Activated CD4-positive, CD25-positive, alpha-beta regulatory T cell treated with anti-CD3 and anti-CD28 coated beads, Interleukin-2, amount 50 U/mL, for 24 hours (primary cell): ENCODE measurements around the gene PCDHGA1.
A peak's percentile ranks its signal among the peaks of the same experiment; 100 is the strongest.
"Not testable (repeated sequence)": the region's sequence is repeated elsewhere in the genome, so short reads cannot be mapped to it uniquely, and the experiment has no call there.

Experiments used
- ATAC-seq, 2 donors: fragments of 150-1000 bp; cut with Tn5 transposase; one replicate each; pipeline ENCODE4 v1.10.0; 2021; ENCODE audit warnings: mild to moderate bottlenecking in 1 of 2, moderate library complexity in 1 of 2

Gene PCDHGA1

GRCh38 chr5:141383345-141383744 lies 53.0 kb downstream of the PCDHGA1 start:
- no peak for ATAC-seq

GRCh38 chr5:141384471-141385267 lies 54.4 kb downstream of the PCDHGA1 start:
- ATAC-seq: no peak

- not testable (repeated sequence) for ATAC-seq
These were observed 57.4 kb downstream of the PCDHGA1 start, which contains the start of gene PCDHGB4 for GRCh38 chr5:141387557-141388311. Gene PCDHGB4 (plus strand): TSS chr5:141387698. CDS start chr5:141387885, 187 bp downstream.

GRCh38 chr5:141388661-141389060 lies 58.3 kb downstream of the PCDHGA1 start:
- no peak for ATAC-seq

GRCh38 chr5:141389153-141390042 lies 59.1 kb downstream of the PCDHGA1 start:
- ATAC-seq: no peak

GRCh38 chr5:141392429-141393198 lies 62.3 kb downstream of the PCDHGA1 start, which contains the start of gene PCDHGA8:
Gene PCDHGA8 (plus strand): TSS chr5:141392633. CDS start chr5:141392814, 181 bp downstream.
- no peak for ATAC-seq

- ATAC-seq: no peak
These were observed 63.0 kb downstream of the PCDHGA1 start for GRCh38 chr5:141393267-141393666.

GRCh38 chr5:141394401-141395187 lies 64.3 kb downstream of the PCDHGA1 start:
- not testable (repeated sequence) for ATAC-seq

- peak; percentile 60 to 69 for ATAC-seq
These were observed 67.6 kb downstream of the PCDHGA1 start, which contains the start of gene PCDHGB5 for GRCh38 chr5:141397756-141398551. Gene PCDHGB5 (plus strand): TSS chr5:141397947. CDS start chr5:141398128, 181 bp downstream.

- no peak for ATAC-seq
These were observed 68.3 kb downstream of the PCDHGA1 start for GRCh38 chr5:141398608-141399007.

GRCh38 chr5:141399555-141400258 lies 69.4 kb downstream of the PCDHGA1 start:
- no peak for ATAC-seq

GRCh38 chr5:141402553-141403243 lies 72.4 kb downstream of the PCDHGA1 start, which contains the start of gene PCDHGA9:
Gene PCDHGA9 (plus strand): TSS chr5:141402778. CDS start chr5:141402953, 175 bp downstream.
- no peak for ATAC-seq

- no peak for ATAC-seq
These were observed 73.1 kb downstream of the PCDHGA1 start for GRCh38 chr5:141403387-141403786.

GRCh38 chr5:141407790-141408505 lies 77.6 kb downstream of the PCDHGA1 start, which contains the start of gene PCDHGB6:
Gene PCDHGB6 (plus strand): TSS chr5:141408021. CDS start chr5:141408203, 182 bp downstream.
- ATAC-seq: peak in 1 of 2 donors; percentile 36

- no peak for ATAC-seq
These were observed 79.4 kb downstream of the PCDHGA1 start for GRCh38 chr5:141409598-141410306.

GRCh38 chr5:141411575-141411974 lies 81.3 kb downstream of the PCDHGA1 start:
- ATAC-seq: no peak
